A673 (cell line): ENCODE data around the gene ACTR5.

ENCODE experiments used
- EZH2 ChIP-seq: fragments of 200-600 bp; sonication (generic); IDR thresholded peaks from 2 replicates; pipeline ENCODE4 v1.6.1; 2017; ENCODE audit warnings: borderline replicate concordance, low read depth, mild to moderate bottlenecking, mixed read lengths, antibody characterized with exemption, low read length; ENCODE audit not compliant: poor library complexity, severe bottlenecking
- TF ChIP-seq, protein P1 (sequence below): fragments of 300-800, 200-600 bp; sonication (generic); conservative IDR thresholded peaks from 2 replicates; pipeline ENCODE4 v1.5.1; 2017; ENCODE audit warnings: low read depth, mild to moderate bottlenecking, antibody characterized with exemption, low read length, moderate library complexity, mixed read lengths

DNA sequence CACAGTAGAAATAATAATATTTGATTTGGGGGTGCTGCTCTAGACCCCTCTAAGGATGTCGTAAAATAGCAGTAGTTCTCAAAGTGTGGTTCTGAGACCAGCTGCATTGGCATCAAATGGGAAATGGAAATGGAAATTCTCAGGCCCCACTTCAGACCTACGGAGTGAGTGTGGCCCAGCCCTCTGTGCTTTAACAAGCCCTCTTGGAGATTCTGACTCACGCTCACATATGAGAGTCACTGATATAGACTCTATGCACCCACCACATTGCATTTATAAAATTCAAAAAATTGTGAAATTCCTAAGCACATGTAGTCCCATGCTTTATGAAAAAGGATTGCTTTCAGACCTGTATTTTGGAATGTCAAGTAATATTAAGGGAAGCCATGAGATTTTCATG, 43.0 kb downstream of the ACTR5 start:
- no peak for TF ChIP-seq EZH2
- TF ChIP-seq, protein P1, sequence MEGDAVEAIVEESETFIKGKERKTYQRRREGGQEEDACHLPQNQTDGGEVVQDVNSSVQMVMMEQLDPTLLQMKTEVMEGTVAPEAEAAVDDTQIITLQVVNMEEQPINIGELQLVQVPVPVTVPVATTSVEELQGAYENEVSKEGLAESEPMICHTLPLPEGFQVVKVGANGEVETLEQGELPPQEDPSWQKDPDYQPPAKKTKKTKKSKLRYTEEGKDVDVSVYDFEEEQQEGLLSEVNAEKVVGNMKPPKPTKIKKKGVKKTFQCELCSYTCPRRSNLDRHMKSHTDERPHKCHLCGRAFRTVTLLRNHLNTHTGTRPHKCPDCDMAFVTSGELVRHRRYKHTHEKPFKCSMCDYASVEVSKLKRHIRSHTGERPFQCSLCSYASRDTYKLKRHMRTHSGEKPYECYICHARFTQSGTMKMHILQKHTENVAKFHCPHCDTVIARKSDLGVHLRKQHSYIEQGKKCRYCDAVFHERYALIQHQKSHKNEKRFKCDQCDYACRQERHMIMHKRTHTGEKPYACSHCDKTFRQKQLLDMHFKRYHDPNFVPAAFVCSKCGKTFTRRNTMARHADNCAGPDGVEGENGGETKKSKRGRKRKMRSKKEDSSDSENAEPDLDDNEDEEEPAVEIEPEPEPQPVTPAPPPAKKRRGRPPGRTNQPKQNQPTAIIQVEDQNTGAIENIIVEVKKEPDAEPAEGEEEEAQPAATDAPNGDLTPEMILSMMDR: no peak
